ENCODE measurements around the gene RTL1.

Gene RTL1

DNA sequence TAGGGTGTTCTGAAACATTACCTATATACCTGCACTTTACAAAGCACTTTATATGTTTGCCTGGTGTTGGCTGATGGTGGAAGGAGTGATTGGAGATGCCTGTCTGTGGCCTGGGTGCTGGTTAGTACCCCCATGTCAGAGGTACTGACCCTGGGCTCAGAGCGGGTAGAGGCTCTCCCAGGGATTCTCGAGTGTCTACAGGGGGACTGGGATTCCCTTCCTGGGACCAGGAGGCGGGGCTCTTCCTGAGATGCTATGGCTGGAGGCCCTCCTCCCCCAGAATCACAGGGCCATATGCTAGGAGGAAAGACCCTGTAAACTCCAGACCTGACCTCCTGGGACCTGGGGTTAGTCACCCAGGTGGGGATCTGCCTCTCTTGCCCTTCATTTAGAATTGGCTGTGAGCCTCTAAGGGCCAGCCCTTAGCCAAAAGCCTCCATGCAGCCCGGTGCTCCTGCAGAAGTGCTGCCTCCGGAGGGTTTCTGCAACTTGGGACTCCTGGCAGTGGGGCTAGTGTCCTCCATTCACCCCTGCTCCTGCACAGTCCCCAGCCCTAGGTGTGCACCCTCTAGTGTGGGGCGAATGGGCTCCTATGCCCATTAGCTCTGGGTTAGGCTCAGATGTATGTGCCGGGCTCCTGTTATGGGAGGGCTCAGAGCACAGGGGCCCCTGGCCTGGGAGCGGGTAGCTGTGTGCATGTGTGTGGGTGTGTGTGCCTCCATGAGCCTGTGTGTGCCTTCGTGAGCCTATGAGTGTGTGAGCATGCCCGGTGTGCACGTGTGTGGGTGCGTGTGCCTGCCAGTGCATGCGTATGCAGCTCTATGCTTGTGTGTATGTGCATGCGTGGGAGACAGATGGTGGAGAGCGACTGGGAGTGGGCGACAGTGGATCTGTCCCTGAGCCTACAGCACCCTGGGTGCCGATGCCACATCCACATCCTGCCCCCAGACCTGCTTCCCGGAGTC lies 36.6 kb downstream of the RTL1 start:
- no peak for DNase-seq (ENCODE audit: low spot score)
- FAIRE-seq: no peak

GRCh38 chr14:100865682-100866591 lies 37.6 kb downstream of the RTL1 start:
- FAIRE-seq (no peak), DNase-seq (ENCODE audit: low spot score) (no peak)

DNA sequence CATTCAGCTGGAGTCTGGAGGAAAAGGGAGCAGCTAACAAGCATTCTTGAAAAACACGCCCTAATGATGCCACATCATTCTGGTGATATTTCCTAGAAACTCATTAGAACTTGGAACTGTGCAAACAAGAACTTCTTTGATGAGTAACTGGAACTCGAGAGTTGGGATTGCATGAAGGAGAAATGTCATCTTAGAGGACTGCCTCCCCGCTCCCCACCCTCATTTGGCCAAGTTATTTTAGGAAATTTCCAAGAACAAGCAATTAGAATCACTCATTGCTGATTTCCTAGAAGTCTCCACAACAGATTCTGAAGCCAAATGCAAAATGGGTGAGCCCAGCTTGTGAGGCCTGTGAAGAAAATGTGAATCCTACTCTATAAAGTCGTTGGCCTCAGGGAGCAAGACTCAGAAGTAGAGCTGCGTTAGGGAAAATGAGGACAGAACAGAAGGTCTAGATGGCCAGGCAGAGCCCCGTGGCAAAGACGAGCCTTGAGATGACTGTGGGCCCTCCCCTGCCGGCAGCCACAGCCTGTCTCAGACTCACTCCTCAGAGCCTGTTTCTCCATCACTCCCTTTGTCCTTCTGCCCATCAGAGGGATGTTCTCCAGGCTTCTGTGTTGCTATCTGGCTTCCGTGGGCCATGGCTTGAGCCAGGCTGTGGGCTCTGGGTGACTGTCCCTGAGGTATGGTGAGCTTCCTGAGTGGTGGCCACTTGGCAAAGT lies 38.4 kb downstream of the RTL1 start:
- FAIRE-seq: no peak
- DNase-seq (ENCODE audit: low spot score): no peak

DNA sequence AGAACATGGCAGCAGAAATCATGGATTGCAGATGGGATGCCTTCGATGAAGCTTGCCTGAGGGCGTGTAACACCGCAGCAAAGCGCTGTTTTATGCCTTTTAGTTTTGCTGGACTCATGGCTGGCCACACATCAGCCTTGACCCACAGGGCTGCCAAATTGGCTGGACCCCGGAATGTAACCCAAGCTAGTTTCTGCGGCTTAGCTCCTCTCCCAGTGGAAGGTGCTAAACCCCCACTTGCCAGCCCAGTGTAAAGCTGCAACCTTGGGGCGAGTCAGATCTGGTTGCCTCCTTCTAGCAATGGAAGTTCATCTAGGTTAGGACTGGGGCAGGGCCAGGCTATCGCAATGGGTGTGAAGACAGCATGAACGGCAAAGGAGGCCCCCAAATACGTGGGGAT lies 39.3 kb downstream of the RTL1 start:
- DNase-seq (ENCODE audit: low spot score) (no peak), FAIRE-seq (no peak)

- DNase-seq (ENCODE audit: low spot score) (no peak), FAIRE-seq (no peak)
These were observed 40.7 kb downstream of the RTL1 start for GRCh38 chr14:100862793-100863192.

GRCh38 chr14:100862277-100862676 lies 41.2 kb downstream of the RTL1 start:
- FAIRE-seq: no peak
- DNase-seq (ENCODE audit: low spot score): no peak

DNA sequence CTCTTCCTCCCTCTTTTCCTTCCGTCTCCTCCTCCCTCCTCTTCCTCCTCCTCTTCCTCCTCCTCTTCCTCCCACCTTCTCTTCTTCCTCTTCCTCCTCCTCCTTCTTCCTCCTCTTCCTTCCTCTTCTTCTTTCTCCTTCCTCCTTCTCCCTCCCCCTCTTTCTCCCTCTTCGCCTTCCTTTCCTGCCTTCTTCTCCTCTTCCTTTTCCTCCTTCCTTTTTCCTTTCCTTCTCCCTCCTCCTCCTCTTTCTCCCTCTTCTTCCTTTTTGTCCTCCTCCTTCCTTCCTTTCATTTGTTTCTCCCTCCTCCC lies 41.6 kb downstream of the RTL1 start:
- FAIRE-seq: no peak
- DNase-seq (ENCODE audit: low spot score): no peak

DNA sequence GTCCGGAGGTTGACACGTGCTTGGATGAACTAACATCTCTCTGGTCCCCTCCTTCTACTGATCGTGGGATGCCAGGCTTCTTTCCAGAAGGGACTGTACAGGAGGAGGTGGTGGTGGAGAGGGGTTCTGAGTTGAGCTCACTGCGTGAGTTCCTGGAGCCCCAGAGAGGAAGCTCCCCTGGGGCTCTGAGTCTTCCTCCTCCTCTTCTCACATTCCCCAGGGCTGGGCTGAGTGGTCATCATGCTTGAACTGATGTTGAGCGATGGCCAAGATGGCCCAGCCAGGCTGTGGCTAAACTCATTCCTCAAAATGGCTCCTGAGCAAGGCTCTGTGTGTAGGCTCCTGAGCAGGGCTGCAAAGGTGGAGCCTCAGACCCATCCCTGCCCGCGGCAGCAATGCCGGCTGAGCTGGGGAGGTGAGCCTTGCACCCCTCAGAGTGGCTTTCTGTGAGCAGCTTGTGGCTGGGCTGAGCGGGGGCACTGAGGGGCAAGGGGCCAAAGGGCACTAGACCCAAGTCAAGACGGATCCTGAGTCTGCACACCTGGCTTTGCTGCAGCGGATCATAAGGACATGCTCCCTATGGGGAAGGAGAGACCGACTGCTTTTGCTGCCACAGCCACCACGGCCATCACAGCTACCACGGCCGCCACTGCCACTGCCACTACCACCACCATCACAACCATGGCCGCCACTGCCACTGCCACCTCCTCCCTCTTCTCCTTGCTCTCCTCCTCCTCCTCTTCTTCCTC lies 42.2 kb downstream of the RTL1 start:
- FAIRE-seq (no peak), DNase-seq (ENCODE audit: low spot score) (no peak)

DNA sequence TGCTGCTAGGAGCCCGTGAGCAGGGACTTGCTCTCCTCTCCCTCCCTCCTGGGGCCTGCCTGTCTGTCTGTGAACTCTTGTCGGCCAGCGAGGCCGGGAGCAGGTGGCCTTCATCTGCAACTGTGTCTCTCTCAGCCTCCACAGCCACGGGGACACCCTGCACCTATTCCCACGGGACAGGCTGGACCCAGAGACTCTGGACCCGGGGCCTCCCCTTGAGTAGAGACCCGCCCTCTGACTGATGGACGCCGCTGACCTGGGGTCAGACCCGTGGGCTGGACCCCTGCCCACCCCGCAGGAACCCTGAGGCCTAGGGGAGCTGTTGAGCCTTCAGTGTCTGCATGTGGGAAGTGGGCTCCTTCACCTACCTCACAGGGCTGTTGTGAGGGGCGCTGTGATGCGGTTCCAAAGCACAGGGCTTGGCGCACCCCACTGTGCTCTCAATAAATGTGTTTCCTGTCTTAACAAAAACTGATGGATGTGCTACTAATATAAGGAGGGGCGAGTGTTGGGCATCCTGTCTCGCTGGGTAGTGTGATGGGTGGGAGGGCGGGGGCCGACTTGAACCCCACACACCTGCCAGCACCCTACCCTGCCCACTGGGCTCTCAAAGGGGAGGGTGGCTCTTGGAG lies 42.9 kb downstream of the RTL1 start:
- no peak for DNase-seq (ENCODE audit: low spot score)
- no peak for FAIRE-seq

- no peak for FAIRE-seq
- no peak for DNase-seq (ENCODE audit: low spot score)
These were observed 43.7 kb downstream of the RTL1 start for GRCh38 chr14:100859781-100860180.

GRCh38 chr14:100858838-100859220 lies 44.7 kb downstream of the RTL1 start:
- FAIRE-seq (no peak), DNase-seq (ENCODE audit: low spot score) (no peak)

DNA sequence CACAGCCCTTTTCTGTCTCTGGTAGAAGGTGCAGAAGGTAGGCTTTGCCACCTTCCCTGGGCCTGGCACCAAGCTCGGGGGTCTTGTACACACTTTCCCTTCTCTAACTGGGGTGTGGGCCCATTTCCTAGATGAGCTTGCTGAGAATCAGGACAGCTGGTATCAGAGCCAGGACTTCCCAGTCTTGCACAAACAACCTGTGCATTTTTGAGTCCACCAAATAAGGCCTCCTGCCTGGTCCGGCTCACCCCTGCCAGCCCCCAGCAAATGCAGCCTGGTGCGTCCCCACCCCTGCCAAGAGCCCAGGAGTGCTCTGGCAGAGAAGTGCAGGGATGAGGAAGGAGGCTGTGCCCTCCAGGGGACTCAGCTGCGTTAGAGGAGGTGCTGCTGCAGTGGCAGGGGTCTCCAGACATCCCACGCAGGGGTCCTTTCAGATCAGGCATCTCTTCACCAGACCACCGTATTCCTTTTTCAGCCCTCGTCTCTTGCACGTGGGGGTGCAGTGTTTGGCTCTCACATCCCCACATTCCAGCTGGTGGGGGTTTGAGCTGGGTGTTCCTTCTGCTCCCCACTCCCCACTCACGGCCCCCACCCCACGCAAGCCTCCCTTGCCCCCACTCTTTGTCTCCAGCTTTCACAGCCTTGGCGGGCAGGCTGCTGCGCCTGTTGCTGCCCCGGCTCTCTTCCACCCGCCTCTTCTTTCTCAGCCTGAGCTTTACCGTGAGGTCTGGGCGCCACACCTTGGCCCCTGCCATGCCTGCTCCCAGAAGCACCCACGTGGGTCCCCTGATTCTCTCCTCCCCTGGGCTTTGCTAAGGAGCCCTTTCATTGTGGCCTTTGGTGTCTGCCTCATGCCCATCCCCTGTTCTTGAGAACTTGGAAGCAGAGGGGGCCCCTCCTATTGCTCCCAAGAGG lies 45.3 kb downstream of the RTL1 start:
- no peak for FAIRE-seq

GRCh38 chr14:100857233-100857922 lies 46.1 kb downstream of the RTL1 start:
- no peak for FAIRE-seq
- no peak for DNase-seq (ENCODE audit: low spot score)

More for the DNA sequence above, 45.3 kb downstream of the RTL1 start:
- no peak for DNase-seq (ENCODE audit: low spot score)

- FAIRE-seq (no peak), DNase-seq (ENCODE audit: low spot score) (no peak)
These were observed 47.2 kb downstream of the RTL1 start for GRCh38 chr14:100856056-100856950.

DNA sequence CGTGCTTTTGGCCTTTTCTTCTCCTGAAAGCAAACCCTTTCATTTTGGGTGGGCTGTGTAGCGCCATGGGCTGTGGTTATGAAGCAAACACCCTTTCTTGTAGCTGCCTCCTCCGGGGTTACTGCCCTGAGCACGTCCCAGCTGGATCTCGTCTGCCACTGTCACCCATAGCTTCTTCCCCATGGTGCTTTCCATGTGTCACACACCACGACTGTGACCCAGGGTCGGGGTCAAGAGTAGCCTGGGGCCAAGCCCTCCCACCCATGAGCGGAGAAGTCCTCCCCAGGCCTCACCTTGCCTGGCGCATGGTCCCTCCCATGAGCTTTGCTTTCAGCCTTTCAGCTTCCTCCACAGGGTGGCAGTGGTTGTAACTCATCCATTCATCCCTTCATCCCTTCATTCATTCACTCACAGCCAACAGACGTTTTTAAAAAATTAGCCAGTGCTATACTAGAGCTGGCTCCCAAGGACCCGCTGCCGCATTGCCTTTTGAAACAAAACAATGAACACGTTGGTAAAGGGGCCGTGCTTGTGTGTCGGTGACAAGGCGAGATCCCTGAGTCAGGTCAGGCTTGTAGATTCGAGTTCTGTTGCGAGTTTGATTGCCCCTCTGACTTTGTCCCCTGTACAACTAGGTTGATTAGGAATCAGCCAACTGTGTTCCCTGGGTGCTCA lies 48.1 kb downstream of the RTL1 start:
- FAIRE-seq (no peak), DNase-seq (ENCODE audit: low spot score) (no peak)

- FAIRE-seq (no peak), DNase-seq (ENCODE audit: low spot score) (no peak)
These were observed 49.1 kb downstream of the RTL1 start for GRCh38 chr14:100854435-100854834.

DNA sequence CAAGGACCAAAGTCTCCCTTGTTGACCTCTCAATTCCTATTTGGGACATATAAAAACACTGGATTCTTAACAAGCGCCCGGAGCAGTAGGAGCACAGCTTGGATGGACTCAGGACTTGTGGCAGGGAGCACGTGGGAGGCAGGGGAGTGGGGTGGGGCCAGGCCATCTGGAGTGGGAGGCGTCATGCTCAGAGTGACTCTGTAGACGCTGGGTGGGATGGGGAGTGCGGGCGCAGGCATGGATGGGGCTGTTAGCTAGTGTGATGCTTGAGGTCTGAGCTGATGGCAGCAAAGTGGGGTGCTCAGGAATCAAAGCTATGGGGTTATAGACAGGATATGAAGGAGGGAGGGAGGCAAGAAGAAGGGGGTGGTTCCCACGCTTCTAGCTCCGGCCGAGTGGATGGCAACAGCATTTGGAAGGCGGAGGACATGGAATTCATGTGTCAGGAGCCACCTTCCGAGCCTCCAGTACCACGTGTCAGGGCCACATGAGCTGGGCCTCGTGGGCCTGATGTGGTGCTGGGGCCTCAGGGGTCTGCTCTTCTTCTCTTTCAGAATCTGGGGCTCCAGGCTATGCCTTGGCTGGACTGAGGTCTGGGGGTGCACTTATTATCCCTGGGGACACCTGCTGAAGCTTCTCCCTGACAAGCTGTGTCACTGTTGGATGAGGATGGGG lies 51.4 kb downstream of the RTL1 start:
- DNase-seq (ENCODE audit: low spot score): no peak
- FAIRE-seq: no peak
